GM18508 (cell line): ENCODE data around the gene HIF1AN.
"Not testable (repeated sequence)": the region's sequence is repeated elsewhere in the genome, so short reads cannot be mapped to it uniquely, and the experiment has no call there.

Source experiments
- ATAC-seq: cut with Tn5 transposase; IDR thresholded peaks from one replicate; pipeline ENCODE4 v1.9.1; 2021; ENCODE audit warnings: moderate number of reproducible peaks; ENCODE audit not compliant: insufficient read depth, unreplicated experiment

HIF1AN gene

DNA sequence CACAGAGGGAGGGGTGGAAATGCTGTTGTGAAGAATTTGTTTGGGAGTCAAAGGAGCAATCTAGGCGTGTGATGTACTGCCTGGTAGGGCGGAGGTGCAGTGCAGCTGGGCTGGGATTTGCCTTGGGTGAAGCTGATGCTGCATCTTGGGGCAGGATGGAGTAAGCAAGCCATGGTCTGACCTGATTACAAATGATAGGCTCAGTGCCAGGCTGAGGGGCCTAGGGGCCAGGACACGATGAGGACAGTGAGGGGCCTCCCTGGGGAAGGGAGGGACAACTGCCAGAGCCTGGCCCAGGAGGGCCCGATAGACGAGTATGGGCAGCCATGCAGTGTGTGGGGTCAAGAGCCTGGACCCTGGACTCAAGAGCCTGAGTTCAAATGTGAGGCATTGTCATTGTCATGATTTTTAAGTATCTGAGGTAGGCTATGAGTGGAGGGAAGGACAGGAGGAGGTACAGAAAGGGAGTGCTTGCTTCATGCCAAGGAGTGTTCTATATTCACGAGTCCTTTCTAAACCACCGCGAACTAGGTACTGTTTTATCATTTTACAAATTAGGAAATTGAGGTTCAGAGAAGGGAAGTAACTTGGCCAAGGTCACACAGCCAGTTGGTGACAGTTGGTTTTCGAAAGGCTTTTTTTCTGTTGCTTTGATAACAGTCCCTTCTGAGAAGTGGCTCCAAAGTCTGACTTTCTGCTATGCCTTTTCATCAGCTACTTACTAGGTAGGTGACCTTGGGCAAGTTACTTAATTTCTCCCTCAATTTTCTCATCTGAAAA lies 29.7 kb downstream of the HIF1AN start:
- no peak for ATAC-seq

DNA sequence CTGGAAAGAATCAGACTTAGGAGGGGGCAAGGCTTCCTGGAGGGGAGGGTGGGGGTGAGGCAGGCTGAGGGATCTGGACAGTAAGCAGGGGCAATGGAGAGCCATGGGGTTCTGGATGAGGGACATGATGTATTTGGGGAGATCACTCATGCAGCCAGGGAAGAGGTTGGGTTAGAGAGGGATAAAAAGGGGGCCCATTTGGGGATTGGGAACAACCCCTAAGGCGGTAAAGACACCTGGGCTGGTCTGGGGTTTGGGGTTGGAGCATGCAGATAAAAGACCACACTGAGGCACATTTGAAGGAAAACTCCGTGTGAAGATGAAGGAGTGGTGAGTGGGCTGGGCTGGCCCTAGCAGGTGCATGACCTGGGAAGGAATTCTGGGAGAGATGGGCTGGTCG lies 30.8 kb downstream of the HIF1AN start:
- no peak for ATAC-seq

DNA sequence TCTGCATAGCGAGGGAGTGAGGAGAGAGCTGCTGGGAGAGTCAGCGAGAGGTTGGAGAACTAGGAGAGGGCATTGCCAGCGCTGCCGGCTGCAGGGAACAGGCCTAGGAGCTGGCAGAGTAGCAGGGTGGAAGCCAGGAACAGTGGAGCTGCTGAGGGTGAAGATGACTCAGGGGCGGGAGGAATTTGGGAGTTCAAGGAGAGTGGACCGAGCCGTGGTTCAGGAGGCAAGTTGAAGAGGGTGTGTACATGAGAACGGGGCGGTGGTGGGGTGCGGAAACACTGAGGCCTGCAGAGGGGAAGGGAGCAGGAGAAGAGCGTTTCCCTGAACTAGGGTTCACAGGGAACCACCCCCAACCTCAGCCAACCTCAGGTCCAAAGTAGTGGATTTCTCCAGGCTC lies 31.5 kb downstream of the HIF1AN start:
- ATAC-seq = no peak

DNA sequence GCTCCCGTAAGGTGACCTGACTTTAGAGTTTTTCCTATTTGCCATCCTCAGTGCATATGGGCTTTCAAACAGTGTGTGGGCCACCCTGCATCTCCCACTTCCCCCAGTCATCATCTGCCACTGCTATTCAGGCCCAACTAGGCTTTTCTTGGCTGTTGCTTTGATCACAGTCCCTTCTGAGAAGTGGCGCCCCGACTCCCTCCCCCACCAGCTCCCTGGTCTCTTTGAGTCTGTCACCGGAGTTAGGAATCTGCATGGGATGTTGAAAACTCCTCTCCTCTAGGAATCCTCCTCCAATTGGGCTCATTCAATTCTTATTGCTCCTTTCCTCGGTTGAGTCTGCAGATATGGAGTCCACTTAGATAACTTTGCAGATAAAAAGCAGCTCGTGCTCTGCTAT lies 32.1 kb downstream of the HIF1AN start:
- ATAC-seq = no peak

DNA sequence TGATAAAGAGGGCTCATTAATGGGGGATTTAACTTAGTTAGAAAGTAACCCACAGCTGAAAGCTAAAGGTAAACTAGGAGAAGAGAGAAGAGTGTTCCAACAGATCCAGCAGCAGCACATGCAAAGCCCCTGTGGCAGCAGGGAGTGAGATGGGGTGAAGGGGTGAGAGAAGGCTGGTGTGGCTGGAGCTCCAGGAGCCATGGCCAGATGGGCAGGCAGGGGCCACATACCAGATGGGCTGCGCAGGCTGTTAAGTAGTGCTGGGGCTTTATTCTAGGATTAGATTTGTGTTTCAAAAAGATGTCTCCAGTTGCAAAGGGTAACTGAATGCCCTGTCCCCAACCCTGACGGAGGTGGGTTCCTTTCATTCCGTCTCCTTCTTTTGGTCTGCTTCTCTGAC lies 33.2 kb downstream of the HIF1AN start:
- no peak for ATAC-seq

DNA sequence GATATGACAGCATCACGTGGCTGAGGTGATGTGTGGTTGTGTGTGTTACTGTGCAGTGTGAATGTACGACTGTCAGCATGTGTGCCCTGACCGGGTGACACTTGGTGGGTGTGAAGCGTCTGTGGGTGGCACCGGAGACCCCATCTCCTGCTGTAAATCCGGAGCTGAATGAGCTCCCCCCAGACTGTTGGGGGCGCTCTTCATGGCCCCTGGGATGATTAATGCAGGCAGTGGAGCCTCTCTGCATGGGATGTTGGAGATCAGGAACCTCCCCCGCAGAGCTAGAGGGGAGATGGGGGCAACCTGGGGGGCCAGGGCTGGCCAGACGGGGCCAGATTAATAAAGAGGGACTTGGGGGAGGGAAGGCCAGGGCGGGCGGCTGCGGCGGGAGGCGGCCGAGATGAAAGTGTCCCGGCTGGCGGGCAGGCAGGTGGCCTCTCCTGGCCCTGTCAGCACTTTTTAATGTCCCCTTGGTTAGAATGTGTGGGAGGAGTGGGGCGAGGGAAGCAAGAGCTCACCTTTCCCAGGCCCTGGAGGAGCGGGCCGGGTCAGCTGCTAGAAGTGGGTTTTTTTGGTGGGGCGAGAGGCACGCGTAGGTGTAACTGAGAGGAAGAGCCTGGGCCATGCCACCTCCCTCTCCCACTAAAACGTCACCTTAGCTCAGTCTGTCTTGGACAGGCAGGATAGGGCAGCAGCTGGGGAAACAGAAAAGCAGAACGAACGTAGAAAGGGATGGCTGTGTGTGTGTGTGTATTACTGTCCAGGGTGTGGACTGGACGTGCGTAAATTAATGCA lies 34.1 kb downstream of the HIF1AN start:
- no peak for ATAC-seq

DNA sequence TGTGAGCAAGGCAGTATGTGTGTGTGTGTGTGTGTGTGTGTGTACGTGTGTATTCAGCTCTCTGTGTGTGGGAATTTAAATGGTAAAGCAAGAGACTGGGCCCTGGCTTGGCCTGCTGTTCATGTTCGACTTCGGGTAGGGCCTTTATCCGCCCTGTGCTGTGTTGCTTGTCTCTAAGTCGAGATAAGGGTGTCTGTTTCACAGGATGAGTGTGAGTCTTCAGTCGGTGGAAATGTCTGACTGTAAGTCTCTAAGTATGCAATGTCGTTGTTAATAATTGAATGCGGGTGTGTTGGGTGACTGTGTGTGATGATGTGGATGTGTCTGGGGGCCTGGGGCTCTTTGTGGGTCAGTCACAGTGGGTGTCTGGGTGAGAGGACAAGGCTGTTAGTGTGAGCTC lies 34.8 kb downstream of the HIF1AN start:
- ATAC-seq = no peak

DNA sequence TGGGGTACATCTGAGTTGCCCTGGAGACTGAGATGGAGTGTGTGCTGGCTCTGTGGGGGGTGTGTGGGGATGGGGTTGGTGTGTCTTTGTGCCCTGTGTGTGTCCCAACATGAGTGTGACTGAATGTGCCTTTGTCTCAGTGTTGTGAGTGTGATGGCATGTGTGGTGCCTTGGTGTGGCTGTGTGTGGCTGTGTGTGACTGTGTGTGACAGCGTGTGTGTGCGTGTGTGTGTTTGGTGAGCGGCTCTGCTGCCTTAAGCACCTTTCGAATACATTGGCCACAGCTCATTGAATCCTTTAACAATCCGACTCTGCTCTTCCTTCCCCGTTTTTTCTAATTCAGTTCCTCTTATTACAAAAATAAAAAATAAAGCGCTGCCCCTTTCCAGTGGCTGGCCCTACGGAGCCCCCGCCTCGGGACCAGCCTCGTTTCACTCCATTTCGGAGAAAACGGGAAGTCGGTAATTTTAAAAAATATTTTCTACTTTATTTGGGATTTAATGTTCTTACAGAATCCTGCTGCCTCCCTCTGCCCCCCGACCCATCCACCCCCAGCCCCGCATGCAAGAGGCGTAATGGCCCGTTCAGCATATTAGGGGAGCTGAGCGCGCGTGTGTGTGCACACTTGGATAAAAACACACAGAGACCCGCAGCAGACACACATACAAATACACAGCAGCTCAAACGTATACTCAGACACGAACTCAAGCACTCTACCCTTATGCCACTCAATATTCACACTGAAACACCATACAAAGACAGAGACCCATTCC lies 35.5 kb downstream of the HIF1AN start:
- ATAC-seq = no peak

DNA sequence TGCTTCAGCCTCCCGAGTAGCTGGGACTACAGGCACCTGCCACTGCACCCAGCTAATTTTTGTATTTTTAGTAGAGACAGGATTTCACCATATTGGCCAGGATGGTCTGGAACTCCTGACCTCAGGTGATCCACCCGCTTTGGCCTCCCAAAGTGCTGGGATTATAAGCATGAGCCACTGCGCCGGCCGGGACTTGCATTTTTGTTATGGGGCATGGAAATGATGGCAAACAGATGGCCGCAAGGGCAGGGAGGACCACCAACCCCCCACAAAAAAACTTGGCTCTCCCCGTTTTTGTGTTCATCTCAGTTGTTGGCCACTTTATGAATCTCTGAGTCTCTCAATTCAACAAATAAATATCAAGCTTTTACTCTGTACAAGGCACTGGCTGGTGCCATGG lies 39.4 kb downstream of the HIF1AN start:
- ATAC-seq = not testable (repeated sequence)

DNA sequence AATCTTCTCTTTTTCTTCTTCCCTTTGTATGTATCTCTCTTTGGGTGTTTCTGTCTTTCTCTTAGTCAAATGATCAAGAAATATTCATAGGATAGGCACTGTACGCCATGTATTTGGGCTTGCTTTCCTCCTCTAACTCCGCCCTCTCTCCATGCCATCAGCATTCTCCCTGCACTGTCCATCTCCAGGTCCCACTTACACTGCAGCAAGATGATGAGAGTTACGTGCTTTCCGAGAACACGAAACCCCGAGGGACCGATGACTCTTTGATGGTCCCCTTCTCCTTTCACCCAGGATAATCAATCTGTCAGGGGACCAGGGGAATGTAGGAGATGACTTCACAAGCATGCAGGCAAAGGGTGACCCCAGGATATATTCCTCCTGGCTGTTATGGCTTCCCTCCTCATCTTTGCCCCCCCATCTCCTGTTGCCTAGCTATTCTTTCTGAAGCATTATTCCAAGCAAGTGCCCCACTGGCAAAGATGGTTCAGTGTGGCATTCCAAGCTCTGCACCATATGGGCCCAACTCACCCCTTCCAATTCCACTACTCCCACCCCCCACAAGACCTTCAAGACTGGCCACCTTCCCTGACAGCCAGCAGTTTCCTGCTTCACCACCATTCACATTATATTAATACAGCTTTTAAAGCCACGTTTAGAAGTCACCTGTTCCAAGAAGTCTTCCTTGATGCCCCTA lies 40.0 kb downstream of the HIF1AN start:
- no peak for ATAC-seq

DNA sequence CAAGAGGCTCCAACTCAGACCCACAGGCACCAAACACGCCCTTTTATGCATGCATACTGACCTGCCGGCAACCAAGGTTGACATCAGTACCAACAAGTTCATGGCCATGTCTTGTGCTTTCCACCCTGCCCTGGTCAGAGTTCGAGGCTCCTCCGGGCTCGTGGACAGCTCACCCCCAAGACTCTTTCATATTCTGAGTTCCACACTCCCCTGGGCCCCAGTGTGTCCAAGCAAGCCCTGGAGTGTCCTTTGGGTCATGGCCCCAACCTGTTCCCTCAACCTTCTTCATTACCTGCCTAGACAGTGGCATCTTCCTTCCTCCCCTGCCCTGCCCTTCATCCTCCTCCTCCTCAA lies 40.5 kb downstream of the HIF1AN start:
- ATAC-seq = no peak

DNA sequence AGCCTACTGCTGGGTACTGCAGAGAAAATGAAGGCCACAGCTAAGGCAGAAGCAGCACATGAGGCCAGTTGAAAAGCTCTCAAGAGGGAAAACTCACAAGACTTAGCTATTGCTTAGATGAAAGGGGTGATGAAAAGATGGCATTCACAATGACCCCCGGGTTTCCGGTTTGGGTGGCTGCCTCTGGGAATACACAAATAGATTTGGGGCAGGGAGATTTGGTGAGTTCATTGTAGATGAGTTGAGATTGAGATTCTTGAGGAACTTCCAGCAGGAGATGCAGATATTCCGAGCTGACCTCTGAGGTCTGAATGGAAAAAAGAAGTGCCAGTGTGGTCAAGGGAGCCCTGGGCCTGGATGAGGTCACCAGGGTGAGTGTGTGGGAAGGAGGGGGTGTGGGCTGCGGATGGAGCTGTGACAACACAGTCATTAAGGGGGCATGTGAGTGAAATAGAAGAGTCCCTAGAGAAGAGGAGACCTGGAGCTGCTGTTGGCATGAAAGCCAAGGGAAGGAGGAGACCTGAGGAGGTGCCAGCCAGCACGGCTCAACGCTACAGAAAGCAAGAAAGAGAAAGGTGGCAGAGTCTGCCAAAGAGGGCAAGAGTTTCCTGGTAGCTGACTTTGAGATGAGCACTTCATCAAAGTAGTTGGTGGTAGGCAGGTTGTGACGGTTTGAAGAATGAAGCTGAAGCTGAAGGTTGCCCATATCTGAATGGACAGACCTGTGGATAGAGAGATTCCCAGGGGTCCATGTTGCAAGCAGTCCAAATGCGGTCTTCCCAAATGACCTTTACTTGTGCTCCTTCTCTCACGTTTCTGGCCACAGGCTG lies 43.7 kb downstream of the HIF1AN start:
- ATAC-seq = no peak

DNA sequence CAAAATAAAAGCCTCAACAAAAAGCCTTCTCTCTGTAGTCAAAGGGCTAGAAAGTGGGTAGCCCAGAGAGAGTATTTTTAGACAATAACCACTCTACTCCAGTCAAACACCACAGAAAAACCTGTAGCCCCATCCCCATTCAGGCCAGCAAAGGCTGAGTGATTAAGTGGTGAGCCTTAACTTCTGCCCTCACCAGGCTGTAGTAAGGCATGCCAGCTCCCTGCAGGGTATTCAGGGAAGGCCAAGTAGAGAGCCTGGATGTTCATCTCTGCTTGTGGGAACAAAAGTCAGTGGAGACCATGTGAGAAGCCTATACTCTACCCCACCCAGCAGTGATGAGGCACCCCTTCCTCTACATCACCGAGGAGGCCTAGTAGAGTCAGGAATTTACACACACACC lies 51.2 kb downstream of the HIF1AN start:
- ATAC-seq = no peak

DNA sequence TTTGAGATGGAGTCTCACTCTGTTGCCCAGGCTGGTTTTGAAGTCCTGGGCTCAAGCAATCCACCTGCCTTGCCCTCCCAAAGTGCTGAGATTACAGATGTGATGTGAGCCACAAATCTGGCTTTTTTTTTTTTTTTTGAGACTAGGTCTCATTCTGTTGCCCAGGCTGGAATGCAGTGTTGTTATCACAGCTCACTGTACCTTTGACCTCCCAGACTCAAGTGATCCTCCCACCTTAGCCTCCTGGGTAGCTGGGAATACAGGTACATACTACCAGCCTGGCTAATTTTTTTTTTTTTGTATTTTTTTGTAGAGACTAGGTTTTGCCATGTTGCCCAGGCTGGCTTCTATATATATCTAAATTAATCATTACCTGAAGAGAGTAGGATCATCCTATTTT lies 62.4 kb downstream of the HIF1AN start:
- ATAC-seq = no peak

DNA sequence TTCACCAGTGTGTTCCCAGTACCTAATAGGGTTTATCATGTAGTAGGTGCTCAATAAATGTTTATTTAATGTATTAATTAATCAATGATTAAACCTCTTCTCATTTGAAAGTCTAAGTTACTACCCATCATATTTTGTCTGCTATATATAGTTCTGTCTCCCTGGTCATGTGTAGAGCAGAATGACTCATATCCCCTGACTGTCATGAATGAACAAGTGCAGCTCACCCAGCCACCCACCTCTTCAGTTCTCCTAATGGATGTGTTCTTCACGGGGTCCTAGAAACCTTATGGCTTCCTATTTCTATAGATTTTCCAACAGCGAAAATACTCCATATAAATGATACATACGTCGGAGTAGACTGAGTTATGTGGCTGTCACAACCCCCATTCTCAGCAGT lies 64.5 kb downstream of the HIF1AN start:
- ATAC-seq = no peak

DNA sequence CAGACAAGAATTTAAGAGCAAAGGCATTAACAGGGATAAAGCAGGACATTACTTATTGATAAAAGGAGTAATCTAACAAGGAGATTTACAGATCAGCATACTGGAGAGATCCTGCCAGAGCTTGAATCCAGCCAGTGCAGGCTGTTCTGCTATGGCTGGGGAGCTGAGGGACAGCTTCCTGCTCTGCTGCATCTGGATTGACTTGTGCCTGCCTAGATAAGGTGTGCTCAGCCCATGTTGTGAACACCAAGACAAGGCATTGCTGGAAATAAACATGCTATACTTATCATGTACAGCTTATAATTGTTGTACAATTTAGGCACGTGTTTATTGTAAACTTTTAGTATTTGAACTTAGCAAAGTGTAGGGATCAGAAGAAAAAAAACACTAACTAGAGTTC lies 71.7 kb downstream of the HIF1AN start:
- no peak for ATAC-seq
